BJ (cell line): ENCODE results near the gene SIGLEC6. TPM values are rescaled to one million over a fixed set of nuclear protein-coding genes. Genes with fewer than 3 reads are reported as not detected.

ENCODE experiments used
- CTCF ChIA-PET: fragments of 350-600 bp; formaldehyde crosslinking; extraction: SDS; loops from one replicate; lab custom pipeline; 2021; ENCODE audit warnings: antibody characterized with exemption, inconsistent platforms; lab: Yijun Ruan, JAX
- POLR2A ChIA-PET: fragments of 300-600 bp; sonication (Branson Sonifier 250); formaldehyde crosslinking; extraction: SDS; loops from one replicate; lab custom pipeline; 2021; ENCODE audit warnings: antibody characterized with exemption; lab: Charles Lee
- DNase-seq: peaks from one replicate; pipeline ENCODE4 v3.0.0-alpha.2; 2011; ENCODE audit warnings: low read depth
- H3K27me3 ChIP-seq: 2 replicates; pipeline ENCODE4 v1.6.0; 2011; ENCODE audit warnings: low read length; ENCODE audit not compliant: control insufficient read depth, insufficient read depth
- H3K36me3 ChIP-seq: 2 replicates; pipeline ENCODE4 v1.5.1; 2011; ENCODE audit warnings: low read length; ENCODE audit not compliant: control insufficient read depth, insufficient read depth
- H3K4me3 ChIP-seq: 2 replicates; pipeline ENCODE4 v1.5.1; 2011; ENCODE audit warnings: low read depth, mild to moderate bottlenecking, control low read depth, low read length
- polyA plus RNA-seq: library from polyadenylated mRNA; depleted of rRNA; stranded (reverse); fragments of >200 nt; gene quantifications from 2 replicates; pipeline ENCODE4 v1.2.3, GENCODE V29; 2011
- TF ChIP-seq, protein P1 (sequence below): IDR thresholded peaks from 2 replicates; pipeline ENCODE4 v1.5.1; 2011; ENCODE audit warnings: low read depth, mild to moderate bottlenecking, control low read depth, inconsistent platforms, low read length, moderate library complexity; ENCODE audit not compliant: insufficient read depth

Gene SIGLEC6
- polyA plus RNA-seq, 1 experiment = not detected

DNA sequence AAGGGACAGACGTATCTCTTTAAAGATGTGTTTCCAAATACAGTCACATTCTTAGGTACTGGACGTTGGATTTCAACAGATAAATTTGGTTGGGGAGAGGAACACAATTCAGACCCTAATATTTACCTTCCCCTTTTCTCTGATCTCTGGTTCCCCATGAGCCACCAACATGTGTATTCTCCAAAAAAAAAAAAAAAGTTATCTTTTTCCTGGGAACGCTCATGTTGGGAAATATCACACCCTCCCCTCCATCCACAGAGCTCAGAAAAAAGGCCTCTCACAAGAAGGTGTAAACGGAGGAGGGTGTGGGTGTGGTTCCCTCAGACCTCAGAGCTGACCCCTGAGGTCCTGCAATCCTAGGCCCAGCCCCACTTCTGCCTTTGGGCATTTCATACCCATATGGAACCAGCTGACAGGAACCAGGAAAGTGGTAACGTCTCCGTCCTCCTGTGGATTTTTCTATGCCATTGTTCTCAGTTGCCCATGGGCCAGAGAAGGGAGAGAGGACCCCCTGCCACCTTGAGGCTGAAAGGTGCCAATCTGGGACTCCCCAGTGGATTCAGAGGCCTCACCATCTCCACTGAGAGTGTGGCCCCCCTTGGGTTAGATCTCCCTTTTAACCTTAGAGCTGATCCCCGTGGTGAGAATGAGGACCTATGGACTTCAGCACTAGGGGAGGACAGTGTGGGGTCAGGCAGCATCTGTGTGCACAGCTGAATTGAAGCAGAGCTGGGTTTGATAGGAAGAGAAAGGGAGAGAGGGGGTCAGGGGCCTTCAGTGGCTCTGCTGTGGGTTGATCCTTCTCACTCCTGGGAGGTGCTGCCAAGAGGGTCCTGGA is 21.4 kb downstream of the SIGLEC6 start:
- Histone ChIP-seq H3K4me3 (no peak overlapping the region), H3K27me3 (no peaks in the 10 kb centered on the region), H3K36me3 (no peaks in the 10 kb centered on the region)
- ChIA-PET POLR2A (no interaction called here), CTCF (no interaction called here)
- TF ChIP-seq, protein P1, sequence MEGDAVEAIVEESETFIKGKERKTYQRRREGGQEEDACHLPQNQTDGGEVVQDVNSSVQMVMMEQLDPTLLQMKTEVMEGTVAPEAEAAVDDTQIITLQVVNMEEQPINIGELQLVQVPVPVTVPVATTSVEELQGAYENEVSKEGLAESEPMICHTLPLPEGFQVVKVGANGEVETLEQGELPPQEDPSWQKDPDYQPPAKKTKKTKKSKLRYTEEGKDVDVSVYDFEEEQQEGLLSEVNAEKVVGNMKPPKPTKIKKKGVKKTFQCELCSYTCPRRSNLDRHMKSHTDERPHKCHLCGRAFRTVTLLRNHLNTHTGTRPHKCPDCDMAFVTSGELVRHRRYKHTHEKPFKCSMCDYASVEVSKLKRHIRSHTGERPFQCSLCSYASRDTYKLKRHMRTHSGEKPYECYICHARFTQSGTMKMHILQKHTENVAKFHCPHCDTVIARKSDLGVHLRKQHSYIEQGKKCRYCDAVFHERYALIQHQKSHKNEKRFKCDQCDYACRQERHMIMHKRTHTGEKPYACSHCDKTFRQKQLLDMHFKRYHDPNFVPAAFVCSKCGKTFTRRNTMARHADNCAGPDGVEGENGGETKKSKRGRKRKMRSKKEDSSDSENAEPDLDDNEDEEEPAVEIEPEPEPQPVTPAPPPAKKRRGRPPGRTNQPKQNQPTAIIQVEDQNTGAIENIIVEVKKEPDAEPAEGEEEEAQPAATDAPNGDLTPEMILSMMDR = no peak
- DNase-seq = no peak

DNA sequence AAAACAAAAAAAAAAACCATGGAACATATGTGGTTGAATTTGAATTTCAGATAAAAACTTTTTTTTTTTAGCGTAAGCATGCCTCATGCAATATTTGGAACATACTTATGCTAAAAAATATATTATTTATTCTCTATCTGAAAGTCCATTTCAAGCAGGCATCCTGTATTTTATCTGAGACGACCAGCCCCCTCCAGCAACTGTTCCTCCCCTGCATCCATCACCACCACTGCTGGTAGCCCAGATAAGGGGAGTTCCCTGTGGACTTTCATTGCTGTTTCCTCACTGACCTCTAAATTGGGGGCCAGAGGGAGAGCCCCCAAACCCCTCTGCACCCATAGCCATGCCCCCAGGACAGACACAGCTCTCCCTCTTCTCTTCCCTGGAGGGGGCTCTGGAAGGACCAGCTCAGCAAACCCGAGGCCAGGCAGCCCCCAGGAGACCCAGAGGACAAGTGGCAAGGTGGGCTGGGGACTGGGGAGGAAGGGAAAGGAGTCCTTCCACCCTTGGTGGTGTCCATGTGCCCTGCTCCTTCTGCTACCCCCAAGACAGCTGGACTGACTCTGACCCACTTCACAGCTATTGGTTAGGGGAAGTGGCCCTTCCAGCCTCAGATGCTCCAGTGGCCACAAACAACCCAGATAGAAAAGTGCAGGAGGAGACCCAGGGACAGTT is 23.3 kb downstream of the SIGLEC6 start:
- Histone ChIP-seq H3K27me3 (no peaks in the 10 kb centered on the region), H3K4me3 (no peak overlapping the region), H3K36me3 (no peaks in the 10 kb centered on the region)
- ChIA-PET CTCF (interaction anchor here (2.0 kb wide), 1 partner anchor 8 kb away, joined by 6 read pairs; no protein-coding TSS in a partner anchor), POLR2A (no interaction called here)
- TF ChIP-seq, protein P1 = no peak
- no peak for DNase-seq

DNA sequence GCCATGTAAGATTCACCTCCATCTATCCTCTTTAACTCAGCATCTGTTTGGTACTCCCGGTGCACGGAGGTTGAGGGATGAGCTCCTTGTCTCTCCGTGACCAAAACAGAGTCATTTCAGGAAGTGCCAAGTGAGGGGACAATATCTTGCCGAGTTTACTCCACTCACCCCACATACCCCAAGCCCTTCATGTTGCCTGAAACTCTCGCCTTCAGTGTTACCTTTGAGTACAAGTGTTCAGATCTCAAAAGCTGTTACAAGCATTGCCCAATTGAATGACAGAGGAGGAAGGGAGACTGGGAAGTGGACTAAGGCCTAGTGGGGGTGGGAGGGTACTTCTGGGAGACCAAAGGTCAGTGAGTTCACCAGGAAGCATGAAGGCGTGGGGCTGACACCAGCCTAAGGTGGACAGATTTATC is 23.8 kb downstream of the SIGLEC6 start:
- no peak for DNase-seq
- Histone ChIP-seq H3K36me3 (no peaks in the 10 kb centered on the region), H3K4me3 (no peak overlapping the region), H3K27me3 (no peaks in the 10 kb centered on the region)
- POLR2A ChIA-PET = no interaction called here
- TF ChIP-seq, protein P1 = no peak
- CTCF ChIA-PET = interaction anchor here (0.6 to 2.0 kb wide), 4 partner anchors 8 to 156 kb away, joined by 3 to 6 read pairs (median 4); no protein-coding TSS in a partner anchor

DNA sequence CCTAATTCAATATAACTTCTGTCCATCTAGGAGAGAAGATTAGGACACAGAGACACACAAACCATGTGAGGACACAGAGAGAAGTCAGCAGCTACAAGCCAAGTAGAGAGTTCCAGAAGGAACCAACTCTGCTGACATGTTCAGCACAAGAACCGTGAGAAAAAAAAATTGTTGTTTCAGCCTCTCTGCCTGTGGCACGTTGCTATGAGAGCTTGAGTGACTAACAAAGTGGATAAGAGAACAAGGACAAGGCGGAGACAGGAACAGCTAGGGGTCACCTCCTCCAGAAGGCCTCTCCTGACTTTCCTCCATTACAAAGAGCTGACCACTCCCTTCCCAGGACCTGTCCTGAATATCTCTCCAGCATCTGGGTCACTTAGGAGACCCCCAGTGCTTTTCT is 24.3 kb downstream of the SIGLEC6 start:
- ChIA-PET CTCF (interaction anchor here (0.6 to 2.2 kb wide), 5 partner anchors 7 to 156 kb away, joined by 3 to 8 read pairs (median 4); no protein-coding TSS in a partner anchor), POLR2A (no interaction called here)
- Histone ChIP-seq H3K36me3 (no peaks in the 10 kb centered on the region), H3K4me3 (no peak overlapping the region), H3K27me3 (no peaks in the 10 kb centered on the region)
- DNase-seq = no peak
- TF ChIP-seq, protein P1 = no peak

DNA sequence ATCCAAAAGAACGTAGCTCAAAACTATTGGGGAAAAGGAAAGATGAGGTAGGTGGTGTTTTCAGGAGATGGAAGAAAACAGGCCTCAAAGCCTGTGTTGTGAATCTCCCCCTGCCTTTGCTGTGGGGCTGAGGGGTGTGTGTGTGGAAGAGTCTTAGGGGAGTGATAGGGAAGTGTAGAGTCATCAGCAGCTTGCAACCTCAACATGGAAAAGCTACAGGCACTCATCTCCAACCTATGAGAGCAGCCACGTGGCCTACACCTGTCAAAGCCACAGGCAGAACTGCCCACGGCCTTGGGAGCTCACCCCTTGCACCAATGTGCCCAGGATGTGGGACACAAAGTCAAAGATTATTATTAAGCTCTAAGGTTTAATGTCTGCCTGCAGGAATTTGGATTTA is 25.6 kb downstream of the SIGLEC6 start:
- Histone ChIP-seq H3K27me3 (no peaks in the 10 kb centered on the region), H3K36me3 (no peaks in the 10 kb centered on the region), H3K4me3 (no peak overlapping the region)
- ChIA-PET CTCF (interaction anchor here (2.2 kb wide), 1 partner anchor 8 kb away, joined by 8 read pairs; no protein-coding TSS in a partner anchor), POLR2A (no interaction called here)
- no peak for DNase-seq
- TF ChIP-seq, protein P1 = no peak
